WTC11 (cell line): Measurements from ENCODE around the gene INAFM2. TPM values are rescaled to one million over a fixed set of nuclear protein-coding genes. Genes with fewer than 3 reads are reported as not detected.

Experiments
- ATAC-seq: fragments of 200-7000 bp; cut with Tn5 transposase; 2 replicates; pipeline ENCODE4 v1.10.0; 2021; ENCODE audit warnings: mild to moderate bottlenecking, moderate library complexity
- CTCF ChIA-PET: fragments of 300-600 bp; sonication (Branson Sonifier 250); formaldehyde crosslinking; loops from one replicate; lab custom pipeline; 2021; ENCODE audit warnings: antibody characterized with exemption; lab: Charles Lee
- POLR2A ChIA-PET: fragments of 350-600 bp; sonication (Branson Sonifier 250); formaldehyde crosslinking; loops from one replicate; lab custom pipeline; 2021; ENCODE audit warnings: antibody characterized with exemption; lab: Charles Lee
- DNase-seq: peaks from one replicate; pipeline ENCODE4 v3.0.0; 2021; ENCODE audit warnings: low spot score
- H3K27ac Mint-ChIP-seq: 2 replicates; pipeline ENCODE4 v1.8.0; 2021; ENCODE audit warnings: mixed read lengths
- H3K27me3 Mint-ChIP-seq: 2 replicates; pipeline ENCODE4 v1.8.0; 2021; ENCODE audit warnings: low read depth, mild to moderate bottlenecking, moderate library complexity, mixed read lengths
- H3K36me3 Mint-ChIP-seq: 2 replicates; pipeline ENCODE4 v1.8.0; 2021; ENCODE audit warnings: mixed read lengths
- H3K4me1 Mint-ChIP-seq: 2 replicates; pipeline ENCODE4 v1.8.0; 2022; ENCODE audit warnings: mixed read lengths
- H3K4me3 Mint-ChIP-seq: 2 replicates; pipeline ENCODE4 v1.8.0; 2021; ENCODE audit warnings: mild to moderate bottlenecking, moderate library complexity, mixed read lengths
- H3K9me3 Mint-ChIP-seq: 2 replicates; pipeline ENCODE4 v1.8.0; 2021; ENCODE audit warnings: mixed read lengths
- AFF4 ChIP-seq: sonication (generic); formaldehyde crosslinking; IDR thresholded peaks from 2 replicates; pipeline ENCODE4 v1.8.1; 2023; ENCODE audit warnings: mild to moderate bottlenecking, missing genetic modification reagents, borderline replicate concordance
- CREM ChIP-seq: sonication (generic); formaldehyde crosslinking; IDR thresholded peaks from 2 replicates; pipeline ENCODE4 v1.8.1; 2022; ENCODE audit warnings: mild to moderate bottlenecking, missing genetic modification reagents, moderate library complexity
- E2F4 ChIP-seq: sonication (generic); formaldehyde crosslinking; IDR thresholded peaks from 2 replicates; pipeline ENCODE4 v1.8.1; 2022; ENCODE audit warnings: low read depth, mild to moderate bottlenecking, moderate library complexity, missing genetic modification reagents, borderline replicate concordance
- E2F5 ChIP-seq: sonication (generic); formaldehyde crosslinking; IDR thresholded peaks from 2 replicates; pipeline ENCODE4 v1.8.1; 2022; ENCODE audit warnings: mild to moderate bottlenecking, moderate library complexity, missing genetic modification reagents
- ETV6 ChIP-seq: sonication (generic); formaldehyde crosslinking; IDR thresholded peaks from 2 replicates; pipeline ENCODE4 v1.8.1; 2022; ENCODE audit warnings: mild to moderate bottlenecking, missing genetic modification reagents
- FOXP4 ChIP-seq: sonication (generic); formaldehyde crosslinking; IDR thresholded peaks from 2 replicates; pipeline ENCODE4 v1.8.0; 2022; ENCODE audit warnings: mild to moderate bottlenecking, missing genetic modification reagents
- GABPB1 ChIP-seq: sonication (generic); formaldehyde crosslinking; IDR thresholded peaks from 2 replicates; pipeline ENCODE4 v1.8.1; 2023; ENCODE audit warnings: mild to moderate bottlenecking, missing genetic modification reagents
- IRF1 ChIP-seq: sonication (generic); formaldehyde crosslinking; IDR thresholded peaks from 2 replicates; pipeline ENCODE4 v1.8.0; 2023; ENCODE audit warnings: missing genetic modification reagents
- KAT7 ChIP-seq: sonication (generic); formaldehyde crosslinking; IDR thresholded peaks from 2 replicates; pipeline ENCODE4 v1.8.1; 2023; ENCODE audit warnings: missing genetic modification reagents, mild to moderate bottlenecking, borderline replicate concordance
- MAX ChIP-seq: sonication (generic); formaldehyde crosslinking; IDR thresholded peaks from 2 replicates; pipeline ENCODE4 v1.8.0; 2022; ENCODE audit warnings: mild to moderate bottlenecking, missing genetic modification reagents
- NR2C2 ChIP-seq: sonication (generic); formaldehyde crosslinking; IDR thresholded peaks from 2 replicates; pipeline ENCODE4 v1.8.0; 2022; ENCODE audit warnings: mild to moderate bottlenecking, missing genetic modification reagents
- OVOL2 ChIP-seq: fragments of 250-450 bp; sonication (Bioruptor Pico); IDR thresholded peaks from 2 replicates; pipeline ENCODE4 v1.9.0; 2021; ENCODE audit warnings: mild to moderate bottlenecking, borderline replicate concordance
- PREB ChIP-seq: sonication (generic); formaldehyde crosslinking; IDR thresholded peaks from 2 replicates; pipeline ENCODE4 v1.8.1; 2022; ENCODE audit warnings: mild to moderate bottlenecking, missing genetic modification reagents, moderate library complexity, borderline replicate concordance
- RELA ChIP-seq: sonication (generic); formaldehyde crosslinking; IDR thresholded peaks from 2 replicates; pipeline ENCODE4 v1.8.1; 2022; ENCODE audit warnings: missing genetic modification reagents, mild to moderate bottlenecking, borderline replicate concordance
- RORB ChIP-seq: fragments of 250-450 bp; sonication (Bioruptor Pico); IDR thresholded peaks from 2 replicates; pipeline ENCODE4 v1.9.0; 2021; ENCODE audit warnings: mild to moderate bottlenecking
- TEAD1 ChIP-seq: sonication (generic); formaldehyde crosslinking; IDR thresholded peaks from 2 replicates; pipeline ENCODE4 v1.8.0; 2022; ENCODE audit warnings: mild to moderate bottlenecking, missing genetic modification reagents
- TP53 ChIP-seq: sonication (generic); formaldehyde crosslinking; IDR thresholded peaks from 2 replicates; pipeline ENCODE4 v1.8.1; 2023; ENCODE audit warnings: mild to moderate bottlenecking, missing genetic modification reagents
- USF1 ChIP-seq: sonication (generic); formaldehyde crosslinking; IDR thresholded peaks from 2 replicates; pipeline ENCODE4 v1.8.0; 2022; ENCODE audit warnings: mild to moderate bottlenecking, missing genetic modification reagents
- USF2 ChIP-seq: sonication (generic); formaldehyde crosslinking; IDR thresholded peaks from 2 replicates; pipeline ENCODE4 v1.8.1; 2023; ENCODE audit warnings: mild to moderate bottlenecking, missing genetic modification reagents, moderate library complexity
- ZNF671 ChIP-seq: fragments of 250-450 bp; sonication (Bioruptor Pico); IDR thresholded peaks from 2 replicates; pipeline ENCODE4 v1.8.0; 2021; ENCODE audit warnings: mild to moderate bottlenecking
- total RNA-seq: library from RNA; stranded (reverse); gene quantifications from 3 replicates; pipeline ENCODE4 v1.2.3, GENCODE V29; 2021

Gene INAFM2
- total RNA-seq, 1 experiment from 2014 or later = 34.2 TPM

- ATAC-seq = no peak
- H3K4me1 Mint-ChIP-seq = peaks cover 29% of the 10 kb centered on the region
- TF ChIP-seq GABPB1 (no peak), AFF4 (no peak), RORB (CRISPR knock-in tag) (no peak)
- H3K36me3 Mint-ChIP-seq = peaks cover 18% of the 10 kb centered on the region
- H3K27me3 Mint-ChIP-seq = no peaks in the 10 kb centered on the region; the same call in 1 of the 2 replicates
- H3K4me3 Mint-ChIP-seq = no peak overlapping the region
- ChIA-PET CTCF (interaction anchor here (1.0 to 12.4 kb wide), 6 partner anchors 15 to 36 kb away, joined by 3 to 341 read pairs (median 31); partner anchors contain the start of genes ANKRD63 and INAFM2), POLR2A (interaction anchor here (1.0 kb wide), 1 partner anchor 37 kb away, joined by 3 read pairs; no protein-coding TSS in a partner anchor)
- peaks cover 16% of the 10 kb centered on the region for H3K9me3 Mint-ChIP-seq
- DNase-seq = no peak
- H3K27ac Mint-ChIP-seq = no peak overlapping the region
Measured at GRCh38 chr15:40302981-40303380, 20.5 kb upstream of the INAFM2 start.

- Mint-ChIP-seq H3K4me3 (no peak overlapping the region), H3K4me1 (peaks cover 34% of the 10 kb centered on the region), H3K36me3 (peaks cover 18% of the 10 kb centered on the region), H3K27ac (no peak overlapping the region), H3K9me3 (peaks cover 16% of the 10 kb centered on the region), H3K27me3 (no peaks in the 10 kb centered on the region; the same call in 1 of the 2 replicates)
- ChIA-PET CTCF (interaction anchor here (1.0 to 12.4 kb wide), 5 partner anchors 16 to 35 kb away, joined by 3 to 341 read pairs (median 12); partner anchors contain the start of genes ANKRD63 and INAFM2), POLR2A (interaction anchor here (1.0 kb wide), 1 partner anchor 36 kb away, joined by 3 read pairs; no protein-coding TSS in a partner anchor)
- ATAC-seq (no peak), DNase-seq (no peak)
- no peak for TF ChIP-seq CREM (CRISPR knock-in tag)
- TF ChIP-seq E2F5 (CRISPR knock-in tag) = no peak
- no peak for TF ChIP-seq USF2 (CRISPR knock-in tag)
Measured at GRCh38 chr15:40303576-40303975, 19.9 kb upstream of the INAFM2 start.

- no peak overlapping the region for H3K27ac Mint-ChIP-seq
- CTCF ChIA-PET = interaction anchor here (0.6 to 12.4 kb wide), 8 partner anchors 18 to 201 kb away, joined by 3 to 341 read pairs (median 5); partner anchors contain the start of gene ANKRD63
- peaks cover 5% of the 10 kb centered on the region for H3K36me3 Mint-ChIP-seq
- POLR2A ChIA-PET = no interaction called here
- ATAC-seq (no peak), DNase-seq (no peak)
- H3K27me3 Mint-ChIP-seq = no peaks in the 10 kb centered on the region; the same call in 1 of the 2 replicates
- no peak overlapping the region for H3K4me3 Mint-ChIP-seq
- peaks cover 49% of the 10 kb centered on the region for H3K4me1 Mint-ChIP-seq
- H3K9me3 Mint-ChIP-seq = peaks cover 5% of the 10 kb centered on the region
- TF ChIP-seq TEAD1 (CRISPR knock-in tag) (no peak), OVOL2 (no peak), ZNF671 (CRISPR knock-in tag) (no peak), ETV6 (CRISPR knock-in tag) (no peak), USF1 (CRISPR knock-in tag) (no peak), TP53 (CRISPR knock-in tag) (no peak), RELA (CRISPR knock-in tag) (no peak), PREB (CRISPR knock-in tag) (no peak), RORB (CRISPR knock-in tag) (no peak), E2F4 (CRISPR knock-in tag) (no peak), NR2C2 (CRISPR knock-in tag) (no peak), MAX (CRISPR knock-in tag) (no peak), IRF1 (CRISPR knock-in tag) (no peak), FOXP4 (CRISPR knock-in tag) (no peak), KAT7 (CRISPR knock-in tag) (no peak)
Measured at GRCh38 chr15:40305281-40305680, 18.2 kb upstream of the INAFM2 start.
